ENCODE results near the gene FRMD8. TPM values are rescaled to one million over a fixed set of nuclear protein-coding genes. Genes with fewer than 3 reads are reported as not detected.

Gene FRMD8
- total RNA-seq, 1 experiment from 2014 or later, result 22.7 TPM

DNA sequence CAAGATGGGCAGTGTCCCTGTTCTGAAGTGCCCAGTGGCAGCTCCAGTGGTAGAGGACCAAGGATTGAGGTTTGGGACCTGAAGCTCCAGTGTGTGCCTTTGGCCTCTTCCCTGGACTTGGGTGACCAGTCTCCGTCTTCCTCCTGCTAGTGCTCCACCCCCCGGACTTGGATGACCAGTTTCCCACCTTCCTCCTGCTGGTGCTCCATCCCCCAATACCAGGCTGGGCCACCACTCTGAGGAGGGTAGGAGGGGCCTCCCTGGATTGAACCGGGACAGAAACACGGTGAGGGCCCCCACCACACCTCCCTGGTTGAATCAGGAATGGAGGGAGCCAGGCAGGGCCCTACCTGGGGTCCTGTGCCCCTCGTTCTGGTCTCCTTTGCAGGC lies 25.2 kb downstream of the FRMD8 start:
- Histone ChIP-seq H3K23ac (ENCODE audit: insufficient read length, low read depth, low read length) (no peak overlapping the region), H2AK5ac (ENCODE audit: insufficient read length, low read length) (no peak overlapping the region), H3K14ac (ENCODE audit: insufficient read depth, low read length) (no peak overlapping the region), H3K4me2 (ENCODE audit: insufficient read depth, insufficient read length, low read length) (no peak overlapping the region), H2BK12ac (ENCODE audit: insufficient read length, low read depth, low read length) (no peak overlapping the region), H3K23me2 (ENCODE audit: insufficient read length, low read depth, low read length, poor library complexity, severe bottlenecking) (no peaks in the 10 kb centered on the region), H3K9ac (ENCODE audit: extremely low read depth, insufficient read length, low read length) (no peak overlapping the region), H4K8ac (replicated peaks; ENCODE audit: insufficient read length, low read depth, low read length) (no peak overlapping the region), H3K4me1 (ENCODE audit: insufficient read depth, low read length) (no peaks in the 10 kb centered on the region), H2BK120ac (ENCODE audit: low read depth, low read length, poor library complexity, severe bottlenecking) (no peak overlapping the region), H3K18ac (ENCODE audit: insufficient read length, low read depth, low read length) (no peak overlapping the region), H4K5ac (ENCODE audit: insufficient read length, low read depth, low read length) (no peak overlapping the region), H3K27ac (ENCODE audit: insufficient read length, low read depth, low read length) (no peak overlapping the region), H2BK20ac (ENCODE audit: low read depth, low read length, poor library complexity, severe bottlenecking) (no peak overlapping the region), H3T11ph (ENCODE audit: low read length) (no peak overlapping the region), H2BK15ac (ENCODE audit: low read depth, low read length) (no peak overlapping the region), H3K79me2 (ENCODE audit: insufficient read depth, low read length) (no peaks in the 10 kb centered on the region), H4K20me1 (ENCODE audit: control insufficient read depth, insufficient read depth, insufficient read length) (no peaks in the 10 kb centered on the region), H3K4ac (ENCODE audit: low read depth, low read length) (no peak overlapping the region), H3K9me3 (ENCODE audit: control insufficient read depth, low read depth, low read length) (no peaks in the 10 kb centered on the region), H2AFZ (ENCODE audit: low read length) (no peak overlapping the region), H4K91ac (ENCODE audit: insufficient read length, low read depth, low read length) (no peak overlapping the region), H2BK5ac (ENCODE audit: insufficient read length, low read length) (no peak overlapping the region), H3K27me3 (ENCODE audit: insufficient read depth, low read length) (no peaks in the 10 kb centered on the region), H3K79me1 (ENCODE audit: insufficient read depth, low read depth, low read length, poor library complexity, severe bottlenecking) (no peaks in the 10 kb centered on the region), H3K56ac (ENCODE audit: insufficient read length, low read depth, low read length) (no peak overlapping the region)
- Mint-ChIP-seq H3K27ac (no peak overlapping the region; a peak in 1 of 7 replicates), H3K4me1 (peaks cover 11% of the 10 kb centered on the region in 2 experiments), H3K9me3 (no peaks in the 10 kb centered on the region), H3K36me3 (ENCODE audit: insufficient read depth in 1 of 3, low read depth in 3 of 3) (peaks cover 3 to 30% (median 4%) of the 10 kb centered on the region in 3 experiments; a peak in 5 of 7 replicates), H3K27me3 (ENCODE audit: low read depth) (peaks cover 4% of the 10 kb centered on the region), H3K4me3 (no peak overlapping the region)
- DNase-seq, result no peak
- TF ChIP-seq, protein P1, sequence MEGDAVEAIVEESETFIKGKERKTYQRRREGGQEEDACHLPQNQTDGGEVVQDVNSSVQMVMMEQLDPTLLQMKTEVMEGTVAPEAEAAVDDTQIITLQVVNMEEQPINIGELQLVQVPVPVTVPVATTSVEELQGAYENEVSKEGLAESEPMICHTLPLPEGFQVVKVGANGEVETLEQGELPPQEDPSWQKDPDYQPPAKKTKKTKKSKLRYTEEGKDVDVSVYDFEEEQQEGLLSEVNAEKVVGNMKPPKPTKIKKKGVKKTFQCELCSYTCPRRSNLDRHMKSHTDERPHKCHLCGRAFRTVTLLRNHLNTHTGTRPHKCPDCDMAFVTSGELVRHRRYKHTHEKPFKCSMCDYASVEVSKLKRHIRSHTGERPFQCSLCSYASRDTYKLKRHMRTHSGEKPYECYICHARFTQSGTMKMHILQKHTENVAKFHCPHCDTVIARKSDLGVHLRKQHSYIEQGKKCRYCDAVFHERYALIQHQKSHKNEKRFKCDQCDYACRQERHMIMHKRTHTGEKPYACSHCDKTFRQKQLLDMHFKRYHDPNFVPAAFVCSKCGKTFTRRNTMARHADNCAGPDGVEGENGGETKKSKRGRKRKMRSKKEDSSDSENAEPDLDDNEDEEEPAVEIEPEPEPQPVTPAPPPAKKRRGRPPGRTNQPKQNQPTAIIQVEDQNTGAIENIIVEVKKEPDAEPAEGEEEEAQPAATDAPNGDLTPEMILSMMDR (conservative IDR thresholded peaks at IDR 0.05), result no peak
- WGBS (ENCODE audit: extremely low coverage, insufficient read length, low lambda C conversion rate), result no CpG with 5 or more reads among the region's 5 CpGs

Data from H9 (cell line).